NCI-H526 (cell line): ENCODE data around the gene PPIF.

Source experiments
- DNase-seq, 2 experiments: peaks; one replicate each; lab custom pipeline; 2025; lab: John Stamatoyannopoulos, UW

The PPIF gene

GRCh38 chr10:79313911-79314439 lies 33.3 kb upstream of the PPIF start:
- no peak for DNase-seq

- no peak for DNase-seq
Observed at GRCh38 chr10:79314761-79315601, 32.3 kb upstream of the PPIF start.

- DNase-seq = no peak
Observed at GRCh38 chr10:79315602-79315920, 31.7 kb upstream of the PPIF start.

- no peak for DNase-seq
Observed at GRCh38 chr10:79316671-79317431, 30.4 kb upstream of the PPIF start.

GRCh38 chr10:79318369-79318768 lies 28.9 kb upstream of the PPIF start:
- no peak for DNase-seq

GRCh38 chr10:79319115-79319771 lies 28.0 kb upstream of the PPIF start:
- DNase-seq = no peak

- no peak for DNase-seq
Observed at GRCh38 chr10:79320316-79320715, 27.0 kb upstream of the PPIF start.

- DNase-seq = no peak
Observed at GRCh38 chr10:79320820-79321493, 26.3 kb upstream of the PPIF start.

GRCh38 chr10:79321494-79321882 lies 25.8 kb upstream of the PPIF start:
- DNase-seq = no peak

GRCh38 chr10:79321951-79322350 lies 25.3 kb upstream of the PPIF start:
- no peak for DNase-seq

GRCh38 chr10:79322616-79323543 lies 24.4 kb upstream of the PPIF start:
- no peak for DNase-seq

GRCh38 chr10:79323602-79324001 lies 23.7 kb upstream of the PPIF start:
- no peak for DNase-seq

GRCh38 chr10:79324032-79324695 lies 23.1 kb upstream of the PPIF start:
- DNase-seq = no peak

- no peak for DNase-seq
Observed at GRCh38 chr10:79326361-79327089, 20.7 kb upstream of the PPIF start.

GRCh38 chr10:79327090-79327457 lies 20.2 kb upstream of the PPIF start:
- DNase-seq = no peak

GRCh38 chr10:79328147-79328701 lies 19.0 kb upstream of the PPIF start:
- DNase-seq = no peak

- DNase-seq = no peak
Observed at GRCh38 chr10:79328737-79329504, 18.3 kb upstream of the PPIF start.

GRCh38 chr10:79329529-79329928 lies 17.7 kb upstream of the PPIF start:
- no peak for DNase-seq

- no peak for DNase-seq
Observed at GRCh38 chr10:79331226-79331625, 16.0 kb upstream of the PPIF start.
